Activated T-helper 1 cell treated with anti-CD3 and anti-CD28 coated beads, Interleukin-2, amount 50 U/mL, for 16 hours (primary cell): ENCODE data around the gene UGCG.
"Not testable (repeated sequence)": the region's sequence is repeated elsewhere in the genome, so short reads cannot be mapped to it uniquely, and the experiment has no call there.

Experiments
- DNase-seq, 2 donors: peaks; one replicate each; pipeline ENCODE4 v3.0.0-alpha.2; 2020; ENCODE audit warnings: low read depth in 1 of 2, low spot score in 1 of 2

Gene UGCG

DNA sequence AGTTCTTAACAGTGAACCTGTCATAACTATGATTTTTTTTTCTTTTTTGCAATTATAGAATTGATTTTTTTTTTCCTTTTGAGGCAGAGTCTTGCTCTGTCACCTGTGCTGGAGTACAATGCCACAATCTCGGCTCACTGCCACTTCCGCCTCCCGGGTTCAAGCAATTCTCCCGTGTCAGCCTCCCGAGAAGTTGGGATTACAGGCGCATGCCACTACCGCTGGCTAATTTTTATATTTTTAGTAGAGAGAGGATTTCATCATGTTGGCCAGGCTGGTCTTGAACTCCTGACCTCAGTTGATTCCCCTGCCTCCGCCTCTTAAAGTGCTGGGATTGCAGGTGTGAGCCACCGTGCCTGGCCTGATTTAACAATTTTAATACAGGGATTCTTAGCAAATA, 21.4 kb downstream of the UGCG start:
- DNase-seq = no peak

GRCh38 chr9:111919875-111920274, 23.3 kb downstream of the UGCG start:
- no peak for DNase-seq

GRCh38 chr9:111920531-111920930, 23.9 kb downstream of the UGCG start:
- DNase-seq = no peak

DNA sequence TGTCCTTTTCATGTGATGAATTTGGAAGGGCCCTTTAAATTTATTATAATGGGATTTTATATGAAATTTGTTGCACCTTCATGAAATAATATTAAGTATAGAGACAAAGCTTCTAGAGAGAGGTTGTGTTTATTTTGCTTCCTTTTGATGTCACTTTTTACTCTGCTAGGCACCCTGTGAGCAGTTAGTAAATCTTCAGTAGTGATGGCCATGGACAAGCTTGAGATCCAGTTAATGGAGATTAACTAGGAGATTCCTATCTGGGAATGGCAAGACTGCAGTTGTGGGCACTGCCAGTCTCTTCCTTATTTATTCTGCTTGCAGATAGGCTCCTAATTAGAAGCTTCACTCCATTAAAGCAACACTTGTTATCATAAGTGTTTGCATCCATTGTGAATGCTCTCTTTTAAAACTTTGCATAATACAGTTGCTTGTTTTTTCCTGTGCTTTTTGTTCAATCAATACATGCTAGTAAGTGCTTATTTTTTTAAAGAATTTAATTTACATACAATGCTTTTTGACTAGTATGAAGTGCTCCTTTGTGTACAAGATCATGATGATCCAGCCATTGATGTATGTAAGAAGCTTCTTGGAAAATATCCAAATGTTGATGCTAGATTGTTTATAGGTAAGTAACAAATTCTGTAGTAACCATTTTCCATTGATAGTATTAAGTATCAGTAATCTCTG, 25.9 kb downstream of the UGCG start:
- no peak for DNase-seq

DNA sequence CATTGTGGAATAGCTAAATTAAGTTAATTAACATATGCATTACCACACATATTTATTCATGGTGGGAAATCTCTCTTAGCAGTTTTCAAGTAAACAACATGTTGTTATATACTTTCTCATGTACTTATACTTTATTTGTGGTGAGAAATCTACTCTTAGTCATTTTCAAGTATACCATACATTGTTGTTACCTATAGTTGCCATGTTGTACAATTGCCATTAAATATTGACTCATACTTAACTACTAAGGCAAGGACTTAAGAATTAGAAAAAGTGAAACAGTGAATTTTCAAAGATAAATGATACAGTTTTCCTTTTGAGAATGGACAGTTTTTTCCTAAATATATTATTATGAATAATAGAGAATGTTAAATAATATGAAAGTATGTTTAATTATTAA, 27.7 kb downstream of the UGCG start:
- no peak for DNase-seq

- DNase-seq = no peak
Observed at GRCh38 chr9:111925017-111925770, 28.6 kb downstream of the UGCG start.

GRCh38 chr9:111925784-111926183, 29.2 kb downstream of the UGCG start:
- DNase-seq = no peak

GRCh38 chr9:111926421-111926875, 29.8 kb downstream of the UGCG start:
- DNase-seq = peak in 1 of 2 donors; percentile 32

DNA sequence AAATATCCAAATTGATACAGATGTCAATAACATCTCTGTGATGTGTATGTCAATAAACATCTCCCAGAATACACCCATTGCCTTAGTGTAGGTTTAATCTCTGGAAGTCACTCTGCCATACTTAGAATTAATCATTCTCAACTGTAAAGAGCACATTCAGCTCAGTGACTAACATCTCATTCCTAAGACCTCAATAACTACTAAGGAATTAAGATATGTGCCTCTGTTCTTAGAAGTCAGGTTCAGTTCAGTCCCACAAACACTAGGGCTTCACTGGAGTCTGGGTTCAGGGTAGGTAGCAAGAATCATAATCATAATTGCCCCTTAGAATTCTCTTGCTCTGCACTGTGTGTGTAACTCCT, 31.7 kb downstream of the UGCG start:
- no peak for DNase-seq

DNA sequence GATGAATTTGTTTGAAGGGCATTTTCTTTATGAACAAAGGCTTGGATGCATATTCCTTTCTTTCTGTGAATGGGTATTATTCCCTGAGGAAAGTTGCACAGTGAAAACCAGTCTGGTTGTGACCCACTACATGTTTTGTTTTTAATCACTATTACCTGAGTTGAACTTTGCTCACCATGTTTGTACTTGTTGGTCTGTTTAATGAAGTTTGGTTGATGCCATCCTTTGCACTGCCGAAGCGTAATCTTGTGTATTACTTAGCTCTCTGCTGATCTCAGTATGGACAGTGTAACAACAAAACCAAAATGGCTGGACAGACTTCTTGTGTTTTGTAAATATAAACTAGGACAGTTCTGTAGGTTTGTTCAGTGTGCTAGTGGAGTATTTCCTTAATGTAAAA, 38.1 kb downstream of the UGCG start:
- DNase-seq = no peak

GRCh38 chr9:111936391-111936790, 39.8 kb downstream of the UGCG start:
- no peak for DNase-seq

DNA sequence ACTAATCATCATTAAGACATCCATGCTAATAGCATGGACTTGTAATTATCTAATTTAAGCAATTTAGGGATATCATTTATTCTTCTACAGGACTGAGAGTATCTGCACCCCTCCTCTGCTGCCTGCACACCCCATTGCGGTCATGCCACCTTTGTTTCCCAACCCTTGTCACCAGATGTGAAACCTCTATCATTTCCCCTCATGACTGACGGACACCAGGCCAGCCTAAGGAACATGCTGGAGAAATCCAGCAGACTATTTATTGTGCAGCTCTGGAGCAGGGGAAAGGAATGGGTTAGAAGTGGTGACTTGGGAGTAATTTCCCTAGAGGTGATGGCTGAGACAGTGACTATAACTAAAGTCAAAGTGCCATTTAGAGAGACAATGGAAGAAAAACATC, 40.7 kb downstream of the UGCG start:
- DNase-seq = no peak

GRCh38 chr9:111937781-111938426, 41.3 kb downstream of the UGCG start:
- peak in 1 of 2 donors; percentile 20 for DNase-seq

DNA sequence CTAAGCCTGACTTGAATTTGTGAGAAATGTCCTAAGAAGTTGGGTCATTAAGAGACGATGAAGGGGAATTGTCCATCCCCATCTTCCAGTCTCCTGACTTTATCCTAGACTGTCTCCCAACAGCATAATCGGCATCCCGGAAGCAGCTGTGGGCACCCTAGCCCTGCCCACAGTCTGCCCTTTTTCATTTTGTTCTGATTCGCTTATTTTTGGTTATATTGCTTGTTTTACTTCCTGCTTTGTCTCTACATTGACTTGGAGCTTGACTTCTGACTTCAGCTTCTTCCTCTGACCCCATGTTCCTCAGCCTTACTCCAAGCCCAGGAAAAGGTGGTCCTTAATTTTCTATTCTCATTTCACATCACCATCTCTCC, 41.8 kb downstream of the UGCG start:
- no peak for DNase-seq

DNA sequence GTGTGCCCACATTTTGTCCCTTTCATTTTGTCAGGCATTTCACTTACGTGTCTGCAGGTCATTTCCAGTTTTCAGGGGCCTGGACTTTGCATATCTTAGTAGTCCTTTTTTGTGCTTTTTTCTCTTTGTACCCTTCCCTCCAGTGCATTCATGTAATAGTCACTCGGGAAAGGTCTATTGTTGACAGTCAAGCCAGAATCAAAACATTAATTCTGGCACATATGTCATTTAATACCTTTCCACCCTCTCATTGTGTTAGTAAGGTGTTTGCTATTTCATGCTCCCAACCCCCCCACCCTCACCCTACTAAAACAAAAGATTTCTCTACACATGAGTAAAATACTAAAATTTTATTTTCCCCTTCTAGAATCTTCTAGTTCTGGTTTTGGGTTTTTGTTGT, 42.7 kb downstream of the UGCG start:
- no peak for DNase-seq

DNA sequence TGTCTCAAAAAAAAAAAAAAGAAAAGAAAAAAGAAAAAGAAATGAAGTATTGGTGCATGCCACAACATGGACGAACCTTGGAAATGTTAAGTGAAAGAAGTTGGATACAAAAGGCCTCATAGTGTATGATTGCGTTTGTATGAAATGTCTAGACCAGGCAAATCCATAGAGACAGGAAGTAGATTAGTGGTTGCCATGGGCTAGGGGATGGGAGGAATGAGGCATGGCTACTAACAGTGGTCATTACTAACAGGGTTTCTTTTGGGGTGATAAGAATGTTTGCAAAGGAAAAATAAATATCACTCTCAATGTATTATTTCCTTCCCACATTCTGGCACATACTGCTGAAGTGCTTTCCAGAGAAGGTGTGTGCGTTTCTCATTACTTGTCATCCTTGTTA, 44.1 kb downstream of the UGCG start:
- DNase-seq = no peak

GRCh38 chr9:111943200-111943599, 46.6 kb downstream of the UGCG start:
- DNase-seq = no peak

- no peak for DNase-seq
Observed at GRCh38 chr9:111943746-111944145, 47.1 kb downstream of the UGCG start.

GRCh38 chr9:111944241-111944866, 47.7 kb downstream of the UGCG start:
- no peak for DNase-seq

- DNase-seq = no peak
Observed at GRCh38 chr9:111945216-111945615, 48.6 kb downstream of the UGCG start.

- not testable (repeated sequence) for DNase-seq
Observed at GRCh38 chr9:111948109-111948508, 51.5 kb downstream of the UGCG start.

DNA sequence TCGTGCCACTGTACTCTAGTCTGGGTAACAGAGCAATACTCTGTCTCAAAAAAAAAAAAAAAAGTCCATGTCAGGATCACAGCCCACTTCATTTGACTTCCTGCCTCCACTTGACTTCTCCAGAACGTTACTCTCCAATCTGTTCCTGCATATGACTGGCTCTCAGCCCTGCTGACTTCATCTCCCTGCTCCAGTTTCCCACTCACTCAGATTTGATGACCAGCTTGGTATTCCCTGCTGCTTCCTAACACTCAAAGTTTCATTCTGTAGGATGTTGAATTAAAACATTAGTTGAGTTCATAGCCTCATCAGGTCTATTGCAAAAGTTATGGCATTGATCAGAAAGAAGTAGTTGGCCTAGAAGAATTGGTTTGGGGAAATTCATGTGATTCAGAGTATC, 52.3 kb downstream of the UGCG start:
- no peak for DNase-seq
